GM23248 (cell line): Measurements from ENCODE around the gene KCNQ5.

Experiments
- EZH2 ChIP-seq: fragments of 200-600 bp; sonication (generic); IDR thresholded peaks from 2 replicates; pipeline ENCODE4 v1.6.1; 2018; ENCODE audit warnings: antibody characterized with exemption, mild to moderate bottlenecking; ENCODE audit not compliant: insufficient read depth, poor library complexity, severe bottlenecking
- EZH2phosphoT487 ChIP-seq: fragments of 200-600 bp; sonication (generic); IDR thresholded peaks from 2 replicates; pipeline ENCODE4 v1.6.1; 2018; ENCODE audit warnings: antibody characterized with exemption, moderate library complexity, mild to moderate bottlenecking, low read depth; ENCODE audit not compliant: insufficient read depth

DNA sequence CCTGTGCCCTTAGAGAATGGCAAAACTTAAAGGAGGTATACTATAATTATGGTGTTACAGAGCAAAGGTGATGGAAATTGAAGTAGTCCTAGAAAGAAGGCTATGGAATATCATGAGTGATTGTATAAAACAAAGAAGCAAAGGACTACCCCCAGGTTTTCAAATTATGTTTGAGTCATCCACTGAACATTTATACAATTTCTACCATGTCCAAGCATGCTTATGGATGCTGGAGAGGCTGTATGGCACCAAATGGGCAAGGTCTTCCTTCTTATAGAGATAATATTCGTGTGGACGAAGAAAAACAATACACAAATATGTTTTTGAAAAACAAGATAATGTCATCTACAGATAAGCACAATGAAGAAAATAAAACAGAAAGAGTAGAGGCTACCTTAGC is 425.9 kb downstream of the KCNQ5 start:
- TF ChIP-seq EZH2 (no peak), EZH2phosphoT487 (no peak)
